HG03159 (cell line): ENCODE measurements around the gene EIF3M.
"Not testable (repeated sequence)": the region's sequence is repeated elsewhere in the genome, so short reads cannot be mapped to it uniquely, and the experiment has no call there.

ENCODE experiments used
- ATAC-seq: cut with Tn5 transposase; IDR thresholded peaks from one replicate; pipeline ENCODE4 v1.9.1; 2021; ENCODE audit warnings: mild to moderate bottlenecking, moderate library complexity; ENCODE audit not compliant: unreplicated experiment

Gene EIF3M

GRCh38 chr11:32594272-32594671 lies 10.6 kb downstream of the EIF3M start:
- no peak for ATAC-seq

GRCh38 chr11:32596114-32596513 lies 12.5 kb downstream of the EIF3M start:
- ATAC-seq, result not testable (repeated sequence)

DNA sequence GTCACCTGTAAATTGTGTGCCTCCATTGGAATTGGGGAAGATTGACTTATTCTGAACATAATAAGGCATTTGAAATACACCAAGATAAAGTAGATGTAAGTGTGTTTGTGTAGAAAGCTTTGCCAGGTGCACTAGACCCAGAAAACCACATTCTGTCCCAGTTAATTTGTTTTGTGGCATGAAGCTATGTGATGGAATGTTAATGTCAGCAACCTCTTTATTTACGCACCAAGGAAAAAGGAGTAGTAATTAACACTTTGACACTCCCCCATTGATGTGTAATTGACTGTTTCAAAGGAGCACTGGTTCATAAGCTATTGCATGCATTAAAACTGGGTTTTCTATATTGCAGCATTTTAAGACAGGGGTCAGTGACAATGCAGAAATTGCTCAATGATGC lies 14.3 kb downstream of the EIF3M start:
- no peak for ATAC-seq

GRCh38 chr11:32602657-32603415 lies 19.2 kb downstream of the EIF3M start:
- no peak for ATAC-seq

DNA sequence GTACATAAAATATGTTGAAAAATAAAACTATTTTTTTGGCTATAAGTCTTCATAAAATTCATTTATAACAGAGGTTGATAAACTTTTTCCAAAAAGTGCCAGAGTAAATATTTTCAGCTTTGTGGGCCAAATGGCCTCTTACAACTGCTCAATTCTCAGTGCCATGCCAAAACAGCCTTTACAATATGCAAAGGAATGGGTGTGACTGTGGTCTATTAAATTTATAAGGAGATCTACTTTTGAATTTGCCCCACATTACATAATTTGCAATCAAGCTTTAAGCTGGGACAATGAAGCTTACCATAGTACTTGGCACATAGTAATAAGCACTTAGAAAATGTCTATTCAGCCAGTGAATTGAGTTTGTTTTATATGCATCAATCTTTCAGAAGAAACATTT lies 22.6 kb downstream of the EIF3M start:
- ATAC-seq, result no peak

DNA sequence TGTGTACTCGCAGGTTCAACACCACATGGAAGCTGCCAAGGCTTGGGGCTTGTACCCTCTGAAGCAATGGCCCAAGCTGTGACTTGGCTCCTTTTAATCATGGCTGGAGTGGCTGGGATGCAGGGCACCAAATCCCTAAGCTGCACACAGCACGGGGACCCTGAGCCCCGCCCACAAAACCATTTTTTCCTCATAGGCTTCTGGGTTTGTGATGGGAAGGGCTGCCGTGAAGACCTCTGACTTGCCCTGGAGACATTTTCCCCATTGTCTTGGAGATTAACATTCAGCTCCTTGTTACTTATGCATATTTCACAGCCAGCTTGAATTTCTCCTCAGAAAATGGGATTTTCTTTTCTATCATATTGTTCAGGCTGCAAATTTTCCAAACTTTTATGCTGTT lies 25.2 kb downstream of the EIF3M start:
- ATAC-seq, result not testable (repeated sequence)

DNA sequence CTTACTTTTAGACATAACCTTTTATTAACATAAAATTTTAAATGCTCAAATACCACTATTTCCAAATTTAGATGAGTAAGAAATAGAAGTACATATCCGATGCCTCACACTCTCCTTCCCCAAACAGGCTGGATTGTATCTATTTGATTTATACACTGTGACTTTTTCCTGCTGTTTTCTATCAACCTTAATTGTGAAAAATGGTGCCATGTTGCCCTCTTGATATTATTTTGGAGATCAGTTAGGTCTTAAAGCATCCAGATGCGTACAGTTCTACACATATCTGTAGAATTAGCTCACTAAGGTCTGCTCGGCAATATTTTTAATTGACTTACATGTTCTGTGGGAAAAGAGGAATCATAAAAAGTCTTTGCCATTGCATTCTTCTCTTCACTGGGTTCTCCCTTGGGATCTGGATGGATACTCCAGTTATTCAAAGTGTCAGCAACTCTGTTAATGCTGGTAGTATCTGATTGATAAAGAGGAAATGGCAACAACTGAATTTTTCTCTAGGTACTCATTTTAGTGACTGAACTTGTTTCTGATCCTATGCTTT lies 27.2 kb downstream of the EIF3M start:
- ATAC-seq, result no peak

DNA sequence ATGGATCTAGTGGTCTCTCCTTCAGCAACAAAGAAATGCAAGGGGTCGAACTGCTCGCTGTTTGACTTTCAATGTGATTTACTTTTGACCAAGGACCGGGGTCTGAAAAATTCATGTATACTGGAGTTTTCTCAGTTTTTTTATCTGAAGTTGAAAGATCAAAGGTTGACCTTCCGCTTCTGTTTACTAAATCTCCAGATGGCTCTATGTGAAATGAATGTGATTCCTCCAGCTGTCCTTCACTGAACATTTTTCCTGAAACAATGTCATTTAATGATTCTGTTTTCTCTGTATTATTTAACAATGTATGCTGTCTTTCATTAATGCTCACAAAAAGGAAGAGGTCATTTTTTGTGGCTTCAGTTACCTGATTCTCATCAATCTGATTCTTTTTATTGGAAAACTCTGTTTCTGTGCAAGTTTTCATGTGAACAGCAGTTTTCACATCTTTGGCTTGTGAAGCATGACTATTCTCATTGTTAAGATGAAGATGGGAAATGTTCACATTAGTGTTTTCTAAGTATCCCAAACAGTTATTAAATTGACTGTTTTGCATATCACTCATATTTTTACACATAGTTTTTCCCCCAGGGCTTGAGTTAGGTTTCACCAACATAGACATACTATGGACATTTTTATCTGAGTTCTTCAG lies 30.0 kb downstream of the EIF3M start:
- no peak for ATAC-seq

- ATAC-seq, result no peak
Observed at GRCh38 chr11:32615422-32615821, 31.8 kb downstream of the EIF3M start.

- no peak for ATAC-seq
Observed at GRCh38 chr11:32616903-32617302, 33.3 kb downstream of the EIF3M start.

DNA sequence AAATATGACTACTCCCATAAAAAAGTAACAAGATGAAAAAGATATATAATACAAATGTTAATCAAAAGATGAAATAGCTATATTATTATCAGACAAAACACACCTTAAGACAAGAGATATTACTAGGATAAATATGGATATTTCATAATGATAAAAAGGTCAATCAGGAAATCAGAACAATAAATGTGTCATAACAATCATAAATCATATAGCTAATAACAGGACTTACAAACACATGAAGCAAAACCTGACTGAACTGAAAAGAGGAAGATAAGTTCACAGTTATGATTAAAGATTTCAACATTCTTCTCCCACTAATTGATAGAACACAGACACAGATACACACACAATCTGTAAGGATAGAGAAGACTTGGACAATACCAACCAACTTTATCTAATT lies 47.2 kb downstream of the EIF3M start:
- no peak for ATAC-seq

DNA sequence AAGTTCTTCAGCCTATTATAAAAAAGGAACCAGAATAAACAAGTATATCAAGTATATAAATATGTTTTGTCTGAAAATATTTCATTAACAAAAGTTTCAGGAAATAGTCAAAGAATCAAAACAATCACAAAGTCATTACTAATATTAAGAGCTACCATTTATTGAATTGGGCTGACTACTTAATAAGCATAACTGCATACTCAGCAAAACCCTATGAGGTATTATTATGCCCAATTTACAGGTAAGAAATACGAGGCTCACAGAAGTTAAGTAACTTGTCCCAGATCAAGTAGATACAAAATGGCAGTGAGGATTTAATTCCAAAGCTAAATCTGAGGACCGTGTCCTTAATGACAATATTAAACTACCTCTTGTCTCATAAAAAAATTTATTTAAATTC lies 52.2 kb downstream of the EIF3M start:
- no peak for ATAC-seq

GRCh38 chr11:32641361-32641760 lies 57.7 kb downstream of the EIF3M start:
- ATAC-seq, result no peak

DNA sequence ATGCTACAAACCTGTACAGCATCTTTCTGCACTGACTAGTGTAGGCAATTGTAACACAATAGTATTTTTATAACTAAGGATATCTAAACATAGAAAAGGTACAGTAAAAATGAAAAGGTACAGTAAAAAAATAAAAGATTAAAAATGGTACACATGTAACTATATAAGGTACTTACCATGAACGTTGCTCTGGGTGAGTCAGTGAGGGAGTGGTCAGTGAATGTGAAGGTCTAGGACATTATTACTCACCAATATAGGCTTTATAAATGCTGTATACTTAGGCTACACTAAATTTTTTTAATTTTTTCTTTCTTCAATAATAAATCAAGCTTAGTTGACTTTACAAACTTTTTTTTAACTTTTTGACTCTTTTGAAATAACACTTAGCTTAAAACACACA lies 59.9 kb downstream of the EIF3M start:
- no peak for ATAC-seq
